GM12878 (cell line): Measurements from ENCODE around the gene ST8SIA3. TPM values are rescaled to one million over a fixed set of nuclear protein-coding genes. Genes with fewer than 3 reads are reported as not detected.

Experiments
- ATAC-seq: fragments of 200-7000 bp; cut with Tn5 transposase; 3 replicates; pipeline ENCODE4 v1.9.1; 2020; ENCODE audit warnings: mild to moderate bottlenecking, moderate library complexity
- BruUV-seq: library from RNA; stranded (reverse); fragments of 400-500 nt; replicated peaks from 2 replicates; lab custom pipeline; 2021; lab: Mats Ljungman, UMichigan
- CTCF ChIA-PET: fragments of 300-600 bp; sonication (Branson Sonifier 250); formaldehyde crosslinking; extraction: SDS; loops from one replicate; lab custom pipeline; 2021; ENCODE audit warnings: inconsistent platforms; lab: Yijun Ruan, JAX
- POLR2A ChIA-PET: fragments of 350-600 bp; formaldehyde crosslinking; extraction: SDS; loops from one replicate; lab custom pipeline; 2021; ENCODE audit warnings: inconsistent platforms; lab: Charles Lee
- RAD21 ChIA-PET: fragments of 300-600 bp; sonication (Branson Sonifier 250); formaldehyde crosslinking; loops from one replicate; lab custom pipeline; 2023; ENCODE audit warnings: antibody characterized with exemption; ENCODE audit not compliant: unreplicated experiment; lab: Charles Lee
- SMC1A ChIA-PET: fragments of 300-600 bp; sonication (Branson Sonifier 250); formaldehyde crosslinking; loops from one replicate; lab custom pipeline; 2023; ENCODE audit not compliant: unreplicated experiment, uncharacterized antibody; lab: Charles Lee
- DNase-seq: peaks from one replicate; pipeline ENCODE4 v3.0.0-alpha.2; 2011; ENCODE audit warnings: low read depth, low spot score
- FAIRE-seq: peaks from 3 replicates; lab custom pipeline; 2011; peaks lifted over from hg19 to GRCh38; lab: Jason Lieb, UNC
- H2AFZ ChIP-seq: 2 replicates; pipeline ENCODE4 v1.6.0; 2011; ENCODE audit warnings: low read depth, low read length, control low read depth; ENCODE audit not compliant: control insufficient read depth
- H3K27ac ChIP-seq: 2 replicates; pipeline ENCODE4 v1.5.1; 2011; ENCODE audit warnings: control low read depth; ENCODE audit not compliant: control insufficient read depth, insufficient read depth
- H3K27me3 ChIP-seq, 2 experiments: replicated peaks in 1 of 2; 2 replicates each; pipeline versions ENCODE4 v1.6.0 to v1.6.1; 2011; ENCODE audit warnings: low read length in 1 of 2; ENCODE audit not compliant: control insufficient read depth in 2 of 2, insufficient read depth in 2 of 2
- H3K36me3 ChIP-seq, 2 experiments: 2 replicates each; pipeline ENCODE4 v1.5.1; 2011; ENCODE audit warnings: low read length in 1 of 2; ENCODE audit not compliant: control insufficient read depth in 2 of 2, insufficient read depth in 2 of 2
- H3K4me1 ChIP-seq: 2 replicates; pipeline ENCODE4 v1.6.1; 2011; ENCODE audit warnings: mild to moderate bottlenecking, low read length, moderate library complexity, mixed read lengths; ENCODE audit not compliant: control insufficient read depth, insufficient read depth
- H3K4me2 ChIP-seq: 2 replicates; pipeline ENCODE4 v1.6.0; 2011; ENCODE audit warnings: control low read depth; ENCODE audit not compliant: control insufficient read depth, insufficient read depth
- H3K4me3 ChIP-seq: fragments of 200-600 bp; sonication (generic); 2 replicates; pipeline ENCODE4 v1.5.1; 2016
- H3K79me2 ChIP-seq: 2 replicates; pipeline ENCODE4 v1.6.0; 2011; ENCODE audit warnings: low read length; ENCODE audit not compliant: control insufficient read depth, insufficient read depth
- H3K9ac ChIP-seq: 2 replicates; pipeline ENCODE4 v1.8.0; 2011; ENCODE audit warnings: low read length, control low read depth, mixed read lengths; ENCODE audit not compliant: control insufficient read depth, insufficient read depth
- H3K9me3 ChIP-seq: replicated peaks from 3 replicates; pipeline ENCODE4 v1.5.1; 2011; ENCODE audit warnings: mild to moderate bottlenecking, low read length; ENCODE audit not compliant: control insufficient read depth, insufficient read depth
- H4K20me1 ChIP-seq: 2 replicates; pipeline ENCODE4 v1.6.0; 2011; ENCODE audit not compliant: control insufficient read depth, insufficient read depth
- SRF ChIP-seq, 2 experiments: IDR thresholded peaks; 2 replicates each; pipeline ENCODE4 v1.6.1; 2011; ENCODE audit warnings: low read depth in 2 of 2, low read length in 2 of 2, mild to moderate bottlenecking in 1 of 2, moderate library complexity in 1 of 2
- YBX1 ChIP-seq: fragments of 450-650 bp; IDR thresholded peaks from 2 replicates; pipeline ENCODE4 v1.6.1; 2016; ENCODE audit warnings: antibody characterized with exemption
- YY1 ChIP-seq: IDR thresholded peaks from 2 replicates; pipeline ENCODE4 v1.6.1; 2011; ENCODE audit warnings: low read depth, mild to moderate bottlenecking, low read length
- ZNF207 ChIP-seq: fragments of 450-650 bp; IDR thresholded peaks from 2 replicates; pipeline ENCODE4 v1.6.1; 2014; ENCODE audit warnings: antibody characterized with exemption, mild to moderate bottlenecking, borderline replicate concordance
- WGBS: methylation state at CpG from one replicate; pipeline ENCODE4 v1.1.6; 2016; ENCODE audit warnings: low lambda C conversion rate; ENCODE audit not compliant: insufficient replicate concordance, insufficient coverage; ENCODE audit errors: missing lambda C conversion rate; 5-methylcytosine and 5-hydroxymethylcytosine counted together
- in situ Hi-C: fragments of 300-500 bp; cut with MboI; formaldehyde crosslinking; loops from 9 replicates; pipeline ENCODE4 v1.14.3; 2018; ENCODE audit warnings: mixed read lengths
- intact Hi-C: fragments of 100-400 bp; cut with micrococcal nuclease; formaldehyde crosslinking; loops from one replicate; pipeline ENCODE4 v1.14.2; 2022; ENCODE audit not compliant: unreplicated experiment
- polyA plus RNA-seq, 11 experiments: library from polyadenylated mRNA; depleted of rRNA in 4 of 11; unstranded in 6 of 11; stranded (reverse) in 5 of 11; fragments of >200 nt; fragmentation: Nextera tagmentation in 4 of 11; fragmentation: Illumina TruSeq in 1 of 11; extraction: Ambion mirVana in 4 of 11; extraction: Trizol in 1 of 11; gene quantifications; 1 replicate in 1 of 11; 2 replicates in 10 of 11; pipeline versions ENCODE4 v1.2.1 to v1.2.3, GENCODE V29; 2011 to 2016; ENCODE audit warnings: inconsistent platforms in 2 of 11, missing spikeins in 2 of 11, low read depth in 1 of 11
- total RNA-seq, 4 experiments: library from RNA; depleted of rRNA in 3 of 4; stranded (reverse); fragments of >200 nt in 3 of 4; fragmentation: Illumina TruSeq in 1 of 4; extraction: Trizol in 1 of 4; gene quantifications; 2 replicates each; pipeline versions ENCODE4 v1.2.1 to v1.2.3, GENCODE V29; 2013 to 2021
- TF ChIP-seq, protein P1 (sequence below): IDR thresholded peaks from 2 replicates; pipeline ENCODE4 v1.6.1; 2012; ENCODE audit warnings: mild to moderate bottlenecking, low read depth, low read length
- TF ChIP-seq, protein P2 (sequence below): fragments of 450-650 bp; IDR thresholded peaks from 2 replicates; pipeline ENCODE4 v1.6.1; 2017; ENCODE audit warnings: mild to moderate bottlenecking, moderate library complexity
- TF ChIP-seq, protein P3 (sequence below): IDR thresholded peaks from 2 replicates; pipeline ENCODE4 v1.6.1; 2011; ENCODE audit warnings: low read depth, low read length, improper control_type of control experiment, borderline replicate concordance

The ST8SIA3 gene
- total and polyA plus RNA-seq, 10 of the 15 experiments (the other 5 are each of a cell fraction or from before 2014, with no cell fraction given) = under 0.01 TPM; not detected in 9

DNA sequence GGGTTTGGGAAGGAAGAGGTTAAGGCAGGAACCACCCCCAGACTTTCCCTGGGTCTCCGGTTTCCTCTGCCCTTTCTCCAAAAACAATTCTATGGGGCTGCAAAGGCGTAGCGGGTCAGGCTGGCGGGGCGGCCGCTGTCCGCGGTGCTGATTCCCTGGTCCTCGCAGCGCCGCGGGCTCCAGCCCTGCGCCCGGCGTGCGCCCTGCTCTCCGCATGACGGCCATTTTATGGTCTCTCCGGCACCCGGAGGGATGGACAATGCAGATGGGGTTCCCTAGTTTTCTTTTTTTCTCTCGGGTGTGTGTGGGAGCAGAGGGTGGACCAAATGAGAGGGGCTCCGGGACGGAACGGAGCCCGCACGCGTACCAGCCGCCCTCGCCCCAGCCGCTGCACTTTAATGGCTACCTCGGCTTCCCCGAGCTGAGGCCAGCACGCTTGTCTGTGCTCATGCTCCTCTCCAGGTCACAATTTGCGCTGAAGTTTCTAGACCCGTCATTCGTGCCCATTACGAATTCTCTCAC lies 1.6 kb downstream of the ST8SIA3 start:
- WGBS = 74% methylated on average over 37 of the region's 37 CpGs
- ChIA-PET CTCF (no interaction called here), POLR2A (no interaction called here), SMC1A (no interaction called here), RAD21 (no interaction called here)
- Histone ChIP-seq H3K9me3 (no peaks in the 10 kb centered on the region; the same call in 1 of the 3 replicates), H3K36me3 (no peaks in the 10 kb centered on the region), H2AFZ (no peak overlapping the region), H4K20me1 (no peaks in the 10 kb centered on the region), H3K4me3 (no peak overlapping the region), H3K27ac (no peak overlapping the region), H3K79me2 (no peaks in the 10 kb centered on the region), H3K27me3 (peaks cover 2 to 7% of the 10 kb centered on the region in 2 experiments), H3K9ac (no peak overlapping the region), H3K4me2 (no peak overlapping the region), H3K4me1 (no peaks in the 10 kb centered on the region)
- ATAC-seq = peak; percentile 42; the same call in 2 of the 3 replicates
- TF ChIP-seq, protein P1, sequence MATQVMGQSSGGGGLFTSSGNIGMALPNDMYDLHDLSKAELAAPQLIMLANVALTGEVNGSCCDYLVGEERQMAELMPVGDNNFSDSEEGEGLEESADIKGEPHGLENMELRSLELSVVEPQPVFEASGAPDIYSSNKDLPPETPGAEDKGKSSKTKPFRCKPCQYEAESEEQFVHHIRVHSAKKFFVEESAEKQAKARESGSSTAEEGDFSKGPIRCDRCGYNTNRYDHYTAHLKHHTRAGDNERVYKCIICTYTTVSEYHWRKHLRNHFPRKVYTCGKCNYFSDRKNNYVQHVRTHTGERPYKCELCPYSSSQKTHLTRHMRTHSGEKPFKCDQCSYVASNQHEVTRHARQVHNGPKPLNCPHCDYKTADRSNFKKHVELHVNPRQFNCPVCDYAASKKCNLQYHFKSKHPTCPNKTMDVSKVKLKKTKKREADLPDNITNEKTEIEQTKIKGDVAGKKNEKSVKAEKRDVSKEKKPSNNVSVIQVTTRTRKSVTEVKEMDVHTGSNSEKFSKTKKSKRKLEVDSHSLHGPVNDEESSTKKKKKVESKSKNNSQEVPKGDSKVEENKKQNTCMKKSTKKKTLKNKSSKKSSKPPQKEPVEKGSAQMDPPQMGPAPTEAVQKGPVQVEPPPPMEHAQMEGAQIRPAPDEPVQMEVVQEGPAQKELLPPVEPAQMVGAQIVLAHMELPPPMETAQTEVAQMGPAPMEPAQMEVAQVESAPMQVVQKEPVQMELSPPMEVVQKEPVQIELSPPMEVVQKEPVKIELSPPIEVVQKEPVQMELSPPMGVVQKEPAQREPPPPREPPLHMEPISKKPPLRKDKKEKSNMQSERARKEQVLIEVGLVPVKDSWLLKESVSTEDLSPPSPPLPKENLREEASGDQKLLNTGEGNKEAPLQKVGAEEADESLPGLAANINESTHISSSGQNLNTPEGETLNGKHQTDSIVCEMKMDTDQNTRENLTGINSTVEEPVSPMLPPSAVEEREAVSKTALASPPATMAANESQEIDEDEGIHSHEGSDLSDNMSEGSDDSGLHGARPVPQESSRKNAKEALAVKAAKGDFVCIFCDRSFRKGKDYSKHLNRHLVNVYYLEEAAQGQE = peak; percentile 94
- TF ChIP-seq YBX1 (no peak), YY1 (peak; percentile 21; the same call in 1 of the 2 replicates), ZNF207 (no peak), SRF (IDR thresholded peaks at IDR 0.05; ENCODE audit: low read depth in 2 of 2, low read length in 2 of 2) (no peak)
- TF ChIP-seq, protein P2, sequence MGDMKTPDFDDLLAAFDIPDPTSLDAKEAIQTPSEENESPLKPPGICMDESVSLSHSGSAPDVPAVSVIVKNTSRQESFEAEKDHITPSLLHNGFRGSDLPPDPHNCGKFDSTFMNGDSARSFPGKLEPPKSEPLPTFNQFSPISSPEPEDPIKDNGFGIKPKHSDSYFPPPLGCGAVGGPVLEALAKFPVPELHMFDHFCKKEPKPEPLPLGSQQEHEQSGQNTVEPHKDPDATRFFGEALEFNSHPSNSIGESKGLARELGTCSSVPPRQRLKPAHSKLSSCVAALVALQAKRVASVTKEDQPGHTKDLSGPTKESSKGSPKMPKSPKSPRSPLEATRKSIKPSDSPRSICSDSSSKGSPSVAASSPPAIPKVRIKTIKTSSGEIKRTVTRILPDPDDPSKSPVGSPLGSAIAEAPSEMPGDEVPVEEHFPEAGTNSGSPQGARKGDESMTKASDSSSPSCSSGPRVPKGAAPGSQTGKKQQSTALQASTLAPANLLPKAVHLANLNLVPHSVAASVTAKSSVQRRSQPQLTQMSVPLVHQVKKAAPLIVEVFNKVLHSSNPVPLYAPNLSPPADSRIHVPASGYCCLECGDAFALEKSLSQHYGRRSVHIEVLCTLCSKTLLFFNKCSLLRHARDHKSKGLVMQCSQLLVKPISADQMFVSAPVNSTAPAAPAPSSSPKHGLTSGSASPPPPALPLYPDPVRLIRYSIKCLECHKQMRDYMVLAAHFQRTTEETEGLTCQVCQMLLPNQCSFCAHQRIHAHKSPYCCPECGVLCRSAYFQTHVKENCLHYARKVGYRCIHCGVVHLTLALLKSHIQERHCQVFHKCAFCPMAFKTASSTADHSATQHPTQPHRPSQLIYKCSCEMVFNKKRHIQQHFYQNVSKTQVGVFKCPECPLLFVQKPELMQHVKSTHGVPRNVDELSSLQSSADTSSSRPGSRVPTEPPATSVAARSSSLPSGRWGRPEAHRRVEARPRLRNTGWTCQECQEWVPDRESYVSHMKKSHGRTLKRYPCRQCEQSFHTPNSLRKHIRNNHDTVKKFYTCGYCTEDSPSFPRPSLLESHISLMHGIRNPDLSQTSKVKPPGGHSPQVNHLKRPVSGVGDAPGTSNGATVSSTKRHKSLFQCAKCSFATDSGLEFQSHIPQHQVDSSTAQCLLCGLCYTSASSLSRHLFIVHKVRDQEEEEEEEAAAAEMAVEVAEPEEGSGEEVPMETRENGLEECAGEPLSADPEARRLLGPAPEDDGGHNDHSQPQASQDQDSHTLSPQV = no peak
- TF ChIP-seq, protein P3, sequence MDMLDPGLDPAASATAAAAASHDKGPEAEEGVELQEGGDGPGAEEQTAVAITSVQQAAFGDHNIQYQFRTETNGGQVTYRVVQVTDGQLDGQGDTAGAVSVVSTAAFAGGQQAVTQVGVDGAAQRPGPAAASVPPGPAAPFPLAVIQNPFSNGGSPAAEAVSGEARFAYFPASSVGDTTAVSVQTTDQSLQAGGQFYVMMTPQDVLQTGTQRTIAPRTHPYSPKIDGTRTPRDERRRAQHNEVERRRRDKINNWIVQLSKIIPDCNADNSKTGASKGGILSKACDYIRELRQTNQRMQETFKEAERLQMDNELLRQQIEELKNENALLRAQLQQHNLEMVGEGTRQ = no peak
- DNase-seq = no peak
- intact Hi-C loops = no loop called here
- BruUV-seq = no TSS peak
- no peak for FAIRE-seq
- in situ Hi-C loops = no loop called here
